Epithelial cell of proximal tubule (primary cell): ENCODE results near the gene TBCA. TPM values are rescaled to one million over a fixed set of nuclear protein-coding genes. Genes with fewer than 3 reads are reported as not detected.

Experiments used
- DNase-seq: peaks from one replicate; pipeline ENCODE4 v3.0.0-alpha.2; 2011; ENCODE audit warnings: low read depth
- H3K4me3 ChIP-seq: 2 replicates; pipeline ENCODE4 v1.5.1; 2011; ENCODE audit warnings: low read depth, mild to moderate bottlenecking, low read length
- total RNA-seq: library from RNA; depleted of rRNA; stranded (reverse); fragments of >200 nt; gene quantifications from 2 replicates; pipeline ENCODE4 v1.2.3, GENCODE V29; 2015
- TF ChIP-seq, protein P1 (sequence below): conservative IDR thresholded peaks from 2 replicates; pipeline ENCODE4 v1.5.1; 2012; ENCODE audit warnings: low read depth, mild to moderate bottlenecking, low read length

TBCA gene
- total RNA-seq, 1 donor from 2014 or later = 362 TPM

DNA sequence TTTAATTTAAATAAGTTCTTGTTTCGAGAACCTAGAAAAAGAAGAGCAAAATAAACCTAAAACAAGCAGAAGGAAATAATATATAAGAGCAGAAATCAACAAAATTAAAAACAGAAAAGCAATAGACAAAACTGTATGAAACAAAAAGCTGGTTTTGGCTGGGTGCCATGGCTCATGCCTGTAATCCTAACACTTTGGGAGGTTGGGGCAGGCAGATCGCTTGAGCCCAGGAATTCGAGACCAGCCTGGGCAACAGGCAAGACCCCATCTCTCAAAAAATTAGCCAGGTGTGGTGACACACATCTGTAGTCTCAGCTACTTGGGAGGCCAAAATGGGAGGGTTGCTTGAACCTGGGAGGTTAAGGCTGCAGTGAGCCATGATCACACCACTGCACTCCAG, 78.4 kb downstream of the TBCA start:
- H3K4me3 ChIP-seq = no peak overlapping the region
- TF ChIP-seq, protein P1, sequence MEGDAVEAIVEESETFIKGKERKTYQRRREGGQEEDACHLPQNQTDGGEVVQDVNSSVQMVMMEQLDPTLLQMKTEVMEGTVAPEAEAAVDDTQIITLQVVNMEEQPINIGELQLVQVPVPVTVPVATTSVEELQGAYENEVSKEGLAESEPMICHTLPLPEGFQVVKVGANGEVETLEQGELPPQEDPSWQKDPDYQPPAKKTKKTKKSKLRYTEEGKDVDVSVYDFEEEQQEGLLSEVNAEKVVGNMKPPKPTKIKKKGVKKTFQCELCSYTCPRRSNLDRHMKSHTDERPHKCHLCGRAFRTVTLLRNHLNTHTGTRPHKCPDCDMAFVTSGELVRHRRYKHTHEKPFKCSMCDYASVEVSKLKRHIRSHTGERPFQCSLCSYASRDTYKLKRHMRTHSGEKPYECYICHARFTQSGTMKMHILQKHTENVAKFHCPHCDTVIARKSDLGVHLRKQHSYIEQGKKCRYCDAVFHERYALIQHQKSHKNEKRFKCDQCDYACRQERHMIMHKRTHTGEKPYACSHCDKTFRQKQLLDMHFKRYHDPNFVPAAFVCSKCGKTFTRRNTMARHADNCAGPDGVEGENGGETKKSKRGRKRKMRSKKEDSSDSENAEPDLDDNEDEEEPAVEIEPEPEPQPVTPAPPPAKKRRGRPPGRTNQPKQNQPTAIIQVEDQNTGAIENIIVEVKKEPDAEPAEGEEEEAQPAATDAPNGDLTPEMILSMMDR = no peak
- no peak for DNase-seq

DNA sequence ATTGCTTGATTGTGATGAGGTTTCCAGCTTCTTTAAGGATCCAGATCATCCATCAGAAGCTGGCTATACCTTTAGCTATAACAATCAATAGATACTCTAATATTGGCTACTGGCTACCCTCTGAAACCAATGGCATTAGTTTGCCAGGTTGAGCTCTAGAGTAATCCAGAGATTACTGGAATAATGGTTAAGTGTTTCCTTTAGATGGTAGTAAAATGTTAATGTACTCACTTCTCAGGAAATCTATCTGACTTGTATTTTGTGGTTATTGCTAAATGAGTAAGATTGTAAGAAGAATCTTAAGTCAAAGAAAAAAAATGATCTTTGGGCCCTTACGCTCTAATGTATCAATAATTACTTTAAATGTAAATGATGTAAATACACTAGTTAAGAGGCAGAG, 80.0 kb downstream of the TBCA start:
- no peak for DNase-seq
- TF ChIP-seq, protein P1 = no peak
- H3K4me3 ChIP-seq = no peak overlapping the region

DNA sequence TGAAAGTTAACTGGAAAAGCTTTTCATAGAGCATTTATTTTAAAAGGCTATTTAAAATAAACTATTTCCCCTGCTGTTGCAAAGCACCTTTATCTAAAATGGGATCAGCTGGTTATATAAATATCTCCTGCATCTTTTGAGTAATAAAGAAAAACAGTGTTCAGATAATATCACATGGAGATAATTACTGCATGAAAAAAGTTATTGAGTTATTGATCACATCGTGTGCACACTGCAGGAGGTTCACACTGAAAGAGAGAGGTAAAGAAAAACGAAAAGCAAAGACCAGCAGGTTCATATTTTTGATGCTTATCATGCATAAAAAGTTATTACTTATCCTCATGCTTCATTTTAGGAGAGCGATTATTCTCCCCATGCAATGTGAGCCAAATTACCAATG, 82.2 kb downstream of the TBCA start:
- TF ChIP-seq, protein P1 = no peak
- DNase-seq = no peak
- H3K4me3 ChIP-seq = no peak overlapping the region

DNA sequence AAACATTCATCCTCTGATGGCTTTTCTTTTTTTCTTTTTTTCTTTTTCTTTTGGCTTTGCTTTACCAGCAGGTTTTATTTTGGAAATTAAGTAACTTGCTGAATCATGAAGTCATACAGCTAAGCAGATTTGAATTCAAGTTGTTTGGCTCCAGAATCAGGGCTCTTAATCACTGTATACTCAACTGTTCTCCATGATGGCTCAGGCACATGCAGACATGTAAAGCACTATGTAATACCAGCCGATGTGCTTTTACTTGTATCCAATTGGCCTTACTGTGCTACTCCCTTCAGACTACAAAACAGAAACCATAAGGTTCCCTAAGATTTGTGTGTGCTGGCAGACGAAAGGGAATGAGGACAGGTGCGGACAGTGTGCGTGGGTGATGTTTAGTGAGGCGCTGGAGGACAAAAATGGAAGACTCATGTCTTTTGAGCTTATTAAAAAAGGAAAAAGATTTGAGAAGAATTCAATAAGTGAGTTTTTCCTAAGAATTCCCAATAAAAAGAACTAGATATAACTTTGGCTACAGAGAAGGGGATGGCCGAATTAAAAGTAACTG, 92.9 kb downstream of the TBCA start:
- no peak overlapping the region for H3K4me3 ChIP-seq
- no peak for DNase-seq
- TF ChIP-seq, protein P1 = no peak

DNA sequence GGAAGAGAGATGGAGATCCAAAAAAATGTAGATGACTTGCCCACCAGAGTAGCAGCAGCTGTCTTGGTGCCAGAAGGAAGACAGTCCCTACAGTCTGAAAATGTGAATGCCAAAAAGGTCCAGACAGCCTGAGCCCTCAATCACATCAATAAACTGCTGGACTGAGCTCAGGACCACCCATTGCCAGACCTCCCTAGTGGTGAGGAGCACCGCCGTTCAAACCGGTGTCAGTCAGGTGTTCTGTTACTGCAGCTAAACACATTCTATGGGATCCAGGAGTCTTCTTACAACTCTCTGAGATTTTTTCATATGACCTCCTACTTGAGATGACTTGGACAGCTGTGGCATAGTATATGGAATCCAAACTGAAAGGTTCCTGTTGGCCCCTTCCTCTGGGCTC, 105.6 kb downstream of the TBCA start:
- DNase-seq = no peak
- TF ChIP-seq, protein P1 = no peak

DNA sequence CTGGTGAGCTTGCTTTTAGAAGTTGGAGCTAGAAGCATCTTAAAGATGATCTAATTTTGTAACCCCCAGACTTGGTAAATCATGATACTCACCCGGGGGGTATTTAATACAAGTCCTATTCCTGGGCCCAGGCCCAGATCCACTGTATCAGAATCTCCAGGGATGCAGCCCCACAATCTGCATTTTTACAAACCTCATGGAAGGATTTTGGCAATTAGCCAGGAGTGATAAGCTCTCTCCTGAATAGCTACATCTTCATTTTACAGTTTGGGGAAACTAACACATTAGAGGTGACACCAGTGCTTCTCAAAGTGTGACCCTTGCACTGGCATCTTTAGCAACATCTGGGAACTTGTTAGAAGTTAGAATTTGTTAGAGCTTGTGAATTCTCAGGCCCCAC, 106.5 kb downstream of the TBCA start:
- TF ChIP-seq, protein P1 = no peak

More for the DNA sequence above, 105.6 kb downstream of the TBCA start:
- H3K4me3 ChIP-seq = no peak overlapping the region

DNA sequence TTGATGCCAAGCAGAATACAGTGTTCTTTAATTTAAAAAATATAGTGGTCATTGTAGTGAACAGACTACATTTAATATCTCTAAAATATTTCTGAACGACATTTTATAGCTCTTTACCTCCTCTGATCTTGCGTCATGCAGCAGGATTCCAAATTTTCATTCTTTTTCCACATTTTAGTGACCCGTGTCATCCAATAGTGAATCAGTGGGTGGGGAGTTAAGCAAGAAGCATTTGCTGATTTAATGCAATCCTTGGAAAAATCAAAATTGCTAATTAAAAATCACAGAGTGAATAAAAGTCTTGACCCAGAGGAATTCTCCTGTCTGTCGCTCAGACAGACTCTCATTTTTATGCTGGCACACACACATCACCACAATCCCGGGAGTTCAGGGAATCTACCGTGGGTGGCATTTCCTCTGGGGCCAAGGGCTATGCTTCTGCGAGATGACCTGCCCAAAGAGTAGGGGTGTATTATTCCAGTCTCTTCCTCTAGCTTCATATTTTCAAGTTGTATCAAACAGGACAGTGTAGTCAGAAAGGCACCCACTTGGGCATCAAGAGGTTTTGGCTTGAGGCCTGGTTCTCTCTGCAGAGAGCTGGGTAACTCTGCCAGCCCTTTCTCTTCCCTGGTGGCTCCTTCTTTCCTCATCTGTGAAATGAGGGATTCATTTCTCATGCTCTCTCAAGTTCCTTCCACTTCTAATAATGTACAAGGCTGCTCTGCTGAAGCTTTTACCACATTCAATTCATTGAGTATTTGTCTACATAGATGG, 112.9 kb downstream of the TBCA start:
- TF ChIP-seq, protein P1 = no peak
- no peak overlapping the region for H3K4me3 ChIP-seq
- no peak for DNase-seq

More for the DNA sequence above, 106.5 kb downstream of the TBCA start:
- no peak overlapping the region for H3K4me3 ChIP-seq
- DNase-seq = no peak
